GM06990 (cell line): ENCODE data around the gene FOS.

Experiments
- DNase-seq: peaks from one replicate; pipeline ENCODE4 v3.0.0-alpha.2; 2011; ENCODE audit not compliant: insufficient read length; ENCODE audit errors: extremely low read depth
- H3K27me3 ChIP-seq: replicated peaks from 2 replicates; pipeline ENCODE4 v1.6.0; 2011; ENCODE audit warnings: low read length; ENCODE audit not compliant: control insufficient read depth, insufficient read depth
- H3K36me3 ChIP-seq: 2 replicates; pipeline ENCODE4 v1.5.1; 2011; ENCODE audit warnings: low read length; ENCODE audit not compliant: control insufficient read depth, insufficient read depth
- H3K4me3 ChIP-seq: replicated peaks from 2 replicates; pipeline ENCODE4 v1.5.1; 2011; ENCODE audit warnings: low read depth, mild to moderate bottlenecking, control low read depth, low read length
- CTCF ChIP-seq: IDR thresholded peaks from 2 replicates; pipeline ENCODE4 v1.5.1; 2011; ENCODE audit warnings: low read length, control low read depth, mild to moderate bottlenecking, inconsistent platforms; ENCODE audit not compliant: insufficient read depth, poor library complexity, severe bottlenecking

The FOS gene

GRCh38 chr14:75261820-75262219 lies 16.8 kb upstream of the FOS start:
- no peaks in the 10 kb centered on the region for H3K36me3 ChIP-seq
- H3K27me3 ChIP-seq, result no peaks in the 10 kb centered on the region; the same call in 1 of the 2 replicates
- H3K4me3 ChIP-seq, result no peak overlapping the region
- no peak for DNase-seq
- TF ChIP-seq CTCF, result no peak

GRCh38 chr14:75262641-75263040 lies 16.0 kb upstream of the FOS start:
- Histone ChIP-seq H3K4me3 (no peak overlapping the region), H3K36me3 (no peaks in the 10 kb centered on the region), H3K27me3 (peaks cover under 1% of the 10 kb centered on the region; the same call in 1 of the 2 replicates)
- no peak for DNase-seq
- no peak for TF ChIP-seq CTCF

GRCh38 chr14:75264036-75264435 lies 14.6 kb upstream of the FOS start:
- Histone ChIP-seq H3K27me3 (peaks cover 3% of the 10 kb centered on the region), H3K36me3 (no peaks in the 10 kb centered on the region), H3K4me3 (no peak overlapping the region)
- TF ChIP-seq CTCF, result no peak
- DNase-seq, result no peak

- Histone ChIP-seq H3K36me3 (no peaks in the 10 kb centered on the region), H3K27me3 (peaks cover 3% of the 10 kb centered on the region), H3K4me3 (no peak overlapping the region)
- no peak for TF ChIP-seq CTCF
- DNase-seq, result no peak
These were observed 11.4 kb upstream of the FOS start for GRCh38 chr14:75267141-75267721.

GRCh38 chr14:75268633-75269550 lies 9.7 kb upstream of the FOS start:
- no peak for TF ChIP-seq CTCF
- H3K4me3 ChIP-seq, result no peak overlapping the region
- DNase-seq, result no peak
- H3K36me3 ChIP-seq, result no peaks in the 10 kb centered on the region
- H3K27me3 ChIP-seq, result peaks cover 3% of the 10 kb centered on the region
